Measurements from ENCODE around the gene AIP. TPM values are rescaled to one million over a fixed set of nuclear protein-coding genes. Genes with fewer than 3 reads are reported as not detected.
A peak's percentile ranks its signal among the peaks of the same experiment; 100 is the strongest.

AIP gene
- total and polyA plus RNA-seq, 9 of the 15 experiments (the other 6 are each of a cell fraction or from before 2014, with no cell fraction given): 5.2 to 92.5 (median 52.7) TPM

- intact Hi-C loops (cut with micrococcal nuclease): loop anchor here (5.0 kb wide), 1 partner anchor 34 kb away; the partner anchor contains the start of genes CDK2AP2 and PITPNM1
- CTCF ChIA-PET (ENCODE audit: low intra/inter-chr PET ratio): no interaction called here
- no peak for FAIRE-seq
- peak overlapping the region in 1 of 2 experiments; percentile 53; a peak in 1 of 4 replicates for H3K9ac ChIP-seq (ENCODE audit: insufficient read depth in 1 of 2, low read depth in 2 of 2, low read length in 2 of 2)
- no TSS peak for BruUV-seq (replicated peaks)
- in situ Hi-C loops (cut with MboI): no loop called here
- WGBS (ENCODE audit: insufficient coverage, low coverage, missing lambda C conversion rate): 78% methylated on average over 7 of the region's 7 CpGs
- TF ChIP-seq STAT5B (CRISPR knock-in tag; IDR thresholded peaks at IDR 0.05): no peak
- TF ChIP-seq TAF1 (IDR thresholded peaks at IDR 0.05; ENCODE audit: control insufficient read depth, extremely low read depth, insufficient read depth, low read length, severe bottlenecking): no peak
- TF ChIP-seq KDM5B (IDR thresholded peaks at IDR 0.05; ENCODE audit: insufficient replicate concordance, low read depth, low read length): no peak
- TF ChIP-seq ZNF696 (CRISPR knock-in tag; conservative IDR thresholded peaks at IDR 0.05): no peak
- TF ChIP-seq EZH2 (IDR thresholded peaks at IDR 0.05; ENCODE audit: borderline replicate concordance, low read depth, low read length): no peak
- TF ChIP-seq BDP1 (IDR thresholded peaks at IDR 0.05; ENCODE audit: insufficient read depth, insufficient read length): no peak
- no peak for TF ChIP-seq PTBP1 (IDR thresholded peaks at IDR 0.05; ENCODE audit: low read depth, low read length)
- no peak for TF ChIP-seq RBM39 (optimal IDR thresholded peaks at IDR 0.05; ENCODE audit: low read depth, low read length)
- TF ChIP-seq JUN (IDR thresholded peaks at IDR 0.05; ENCODE audit: borderline replicate concordance, low read depth, low read length): no peak
- TF ChIP-seq JUN (CRISPR knock-in tag; IDR thresholded peaks at IDR 0.05; ENCODE audit: borderline replicate concordance): no peak
- TF ChIP-seq BRCA1 (IDR thresholded peaks at IDR 0.05): no peak
- TF ChIP-seq BRCA1 (CRISPR knock-in tag; IDR thresholded peaks at IDR 0.05): no peak
- no peak for TF ChIP-seq CEBPG (CRISPR knock-in tag; IDR thresholded peaks at IDR 0.05)
- TF ChIP-seq CEBPG (tag; conservative IDR thresholded peaks at IDR 0.05 in 1 of 2, IDR thresholded peaks at IDR 0.05 in 1 of 2): no peak
- TF ChIP-seq HCFC1 (IDR thresholded peaks at IDR 0.05; ENCODE audit: low read depth, low read length): no peak
- no peak for TF ChIP-seq THRAP3 (IDR thresholded peaks at IDR 0.05; ENCODE audit: borderline replicate concordance)
- no peak for TF ChIP-seq TCFL5 (CRISPR knock-in tag; conservative IDR thresholded peaks at IDR 0.05)
- TF ChIP-seq RFX1 (IDR thresholded peaks at IDR 0.05): peak; percentile 82; the same call in 1 of the 2 replicates
- peak; percentile 70 for TF ChIP-seq PKNOX1 (IDR thresholded peaks at IDR 0.05)
- no peak for TF ChIP-seq HOMEZ (CRISPR knock-in tag; IDR thresholded peaks at IDR 0.05)
- H3K27ac ChIP-seq (ENCODE audit: extremely low read depth, low read depth, low read length): no peak overlapping the region
- no peaks in the 10 kb centered on the region for H4K20me1 ChIP-seq (replicated peaks; ENCODE audit: control insufficient read depth, insufficient read depth, low read length)
- POLR2A ChIA-PET: interaction anchor here (0.9 kb wide), 1 partner anchor 135 kb away, joined by 3 read pairs; no protein-coding TSS in a partner anchor
- no peak overlapping the region for H3K4me3 ChIP-seq
- H3K9me1 ChIP-seq (ENCODE audit: control insufficient read depth, insufficient read depth, low read length): no peaks in the 10 kb centered on the region
- no peak for DNase-seq (ENCODE audit: extremely low read depth in 1 of 4, low spot score in 3 of 4)
- H3K9me3 ChIP-seq (replicated peaks; ENCODE audit: control insufficient read depth, insufficient read depth, low read depth, low read length): no peaks in the 10 kb centered on the region; the same call in 1 of the 2 replicates
- peaks cover 14 to 36% of the 10 kb centered on the region in 2 experiments; a peak in 4 of 5 replicates for H3K4me1 ChIP-seq (replicated peaks in 1 of 2; ENCODE audit: control insufficient read depth in 2 of 2, insufficient read depth in 2 of 2, low read length in 2 of 2)
- no peaks in the 10 kb centered on the region for H3K27me3 ChIP-seq (ENCODE audit: control insufficient read depth in 2 of 2, insufficient read depth in 2 of 2, low read length in 2 of 2)
- no peaks in the 10 kb centered on the region for H3K36me3 ChIP-seq (ENCODE audit: control insufficient read depth, insufficient read depth, low read length)
- H2AFZ ChIP-seq (ENCODE audit: low read depth, low read length): 0 out of 2 replicates have a peak overlapping the region, but pooled peaks have one; percentile 19
- H3K4me2 ChIP-seq (ENCODE audit: insufficient read depth, low read length): no peak overlapping the region
- no peak for ATAC-seq
- H3K79me2 ChIP-seq (ENCODE audit: control insufficient read depth, insufficient read depth, low read length): peaks cover 4% of the 10 kb centered on the region; the same call in 1 of the 3 replicates
Measured at GRCh38 chr11:67472882-67473281, 9.9 kb upstream of the AIP start.

All from K562 (cell line).